Glomerular visceral epithelial cell (primary cell): Measurements from ENCODE around the gene CWF19L2.

Experiments used
- DNase-seq: peaks from one replicate; pipeline ENCODE4 v3.0.0-alpha.2; 2016; ENCODE audit errors: extremely low spot score

The CWF19L2 gene

DNA sequence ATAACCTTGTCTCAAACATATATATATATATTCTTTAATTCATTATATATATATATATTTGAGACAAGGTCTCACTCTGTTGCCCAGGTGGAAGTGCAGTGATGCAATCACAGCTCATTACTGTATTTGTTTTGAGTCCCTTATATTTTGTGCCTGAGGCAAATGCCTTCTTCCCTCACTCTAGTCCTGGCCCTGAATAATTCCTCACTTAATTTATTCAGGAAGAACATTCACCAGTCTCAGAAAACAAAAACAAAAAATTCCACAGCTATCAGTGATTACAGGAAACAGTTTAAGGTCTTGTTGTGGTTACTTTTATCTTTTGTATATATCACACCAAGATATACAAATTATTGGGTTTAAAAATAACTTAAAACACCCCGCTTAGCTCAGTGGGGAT is 155.7 kb downstream of the CWF19L2 start:
- DNase-seq = no peak

DNA sequence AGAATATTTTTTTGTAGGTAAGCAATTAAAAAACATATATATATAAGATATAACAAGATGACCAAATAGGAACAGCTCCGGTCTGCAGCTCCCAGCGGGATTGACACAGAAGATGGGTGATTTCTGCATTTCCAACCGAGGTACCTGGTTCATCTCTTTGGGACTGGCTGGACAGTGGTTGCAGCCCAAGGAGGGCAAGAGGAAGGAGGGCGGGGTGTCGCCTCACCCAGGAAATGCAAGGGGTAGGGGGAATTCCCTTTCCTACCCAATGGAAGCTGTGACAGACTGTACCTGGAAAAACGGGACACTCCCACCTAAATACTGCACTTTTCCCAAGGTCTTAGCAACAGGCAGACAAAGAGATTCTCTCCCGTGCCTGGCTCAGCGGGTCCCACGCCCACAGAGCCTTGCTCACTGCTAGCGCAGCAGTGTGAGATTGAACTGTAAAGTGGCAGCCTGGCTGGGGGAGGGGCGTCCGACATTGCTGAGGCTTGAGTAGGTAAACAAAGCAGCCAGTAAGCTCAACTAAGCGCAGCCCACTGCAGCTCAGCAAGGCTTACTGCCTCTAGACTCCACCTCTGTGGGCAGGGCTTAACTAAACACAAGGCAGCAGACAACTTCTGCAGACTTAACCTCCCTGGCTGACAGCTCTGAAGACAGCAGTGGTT is 163.8 kb downstream of the CWF19L2 start:
- no peak for DNase-seq

DNA sequence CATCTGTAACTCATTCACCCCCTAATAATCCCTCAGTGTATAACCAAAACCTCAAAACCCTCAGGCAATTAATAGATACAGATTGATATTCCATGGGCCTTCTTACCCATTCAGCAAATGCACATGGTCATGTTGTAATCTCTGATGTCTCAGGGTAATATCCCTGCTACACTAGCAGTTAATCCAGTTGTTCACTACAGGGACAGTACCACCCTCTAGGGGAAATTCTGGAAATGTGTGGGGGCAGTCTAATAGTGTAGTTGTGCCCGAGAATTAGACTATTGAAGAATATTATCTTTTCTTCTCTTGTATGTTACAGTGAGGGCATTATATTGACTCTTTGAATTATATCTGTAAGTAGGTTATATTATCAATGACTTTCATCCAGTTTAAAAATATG is 175.4 kb downstream of the CWF19L2 start:
- no peak for DNase-seq
